ENCODE measurements around the gene GPATCH2L.

Gene GPATCH2L

GRCh38 chr14:76136476-76137110, 15.1 kb upstream of the GPATCH2L start:
- no peak for DNase-seq

- DNase-seq = no peak
Observed at GRCh38 chr14:76138119-76138757, 13.5 kb upstream of the GPATCH2L start.

- DNase-seq = no peak
Observed at GRCh38 chr14:76138758-76139723, 12.7 kb upstream of the GPATCH2L start.

- DNase-seq = no peak
Observed at GRCh38 chr14:76143642-76144041, 8.1 kb upstream of the GPATCH2L start.

GRCh38 chr14:76146976-76147375, 4.7 kb upstream of the GPATCH2L start:
- DNase-seq = no peak

GRCh38 chr14:76149196-76149595, 2.5 kb upstream of the GPATCH2L start:
- no peak for DNase-seq

- peak; percentile 5 to 21 for DNase-seq
Observed at GRCh38 chr14:76152333-76152681, 585 bp downstream of the GPATCH2L start.

- no peak for DNase-seq
Observed at GRCh38 chr14:76153919-76154318, 2.2 kb downstream of the GPATCH2L start.

GRCh38 chr14:76154539-76155126, 2.9 kb downstream of the GPATCH2L start:
- DNase-seq = no peak

GRCh38 chr14:76163668-76164363, 12.1 kb downstream of the GPATCH2L start:
- DNase-seq = no peak

GRCh38 chr14:76168531-76168930, 16.8 kb downstream of the GPATCH2L start:
- DNase-seq = no peak

GRCh38 chr14:76169776-76170175, 18.1 kb downstream of the GPATCH2L start:
- no peak for DNase-seq

GRCh38 chr14:76174982-76175381, 23.3 kb downstream of the GPATCH2L start:
- no peak for DNase-seq

- no peak for DNase-seq
Observed at GRCh38 chr14:76175942-76176341, 24.2 kb downstream of the GPATCH2L start.

- DNase-seq = no peak
Observed at GRCh38 chr14:76181546-76181945, 29.8 kb downstream of the GPATCH2L start.

- DNase-seq = no peak
Observed at GRCh38 chr14:76186308-76187027, 34.7 kb downstream of the GPATCH2L start.

GRCh38 chr14:76191297-76191696, 39.6 kb downstream of the GPATCH2L start:
- peak in 1 of 2 donors; percentile 4 for DNase-seq

- no peak for DNase-seq
Observed at GRCh38 chr14:76193696-76194095, 42.0 kb downstream of the GPATCH2L start.

GRCh38 chr14:76194327-76194726, 42.6 kb downstream of the GPATCH2L start:
- DNase-seq = no peak

- DNase-seq = no peak
Observed at GRCh38 chr14:76195003-76195402, 43.3 kb downstream of the GPATCH2L start.

GRCh38 chr14:76196980-76197695, 45.4 kb downstream of the GPATCH2L start:
- DNase-seq = no peak

All from hippocampal formation (tissue), 2 donors.